ENCODE measurements around the gene NOA1.

Gene NOA1

DNA sequence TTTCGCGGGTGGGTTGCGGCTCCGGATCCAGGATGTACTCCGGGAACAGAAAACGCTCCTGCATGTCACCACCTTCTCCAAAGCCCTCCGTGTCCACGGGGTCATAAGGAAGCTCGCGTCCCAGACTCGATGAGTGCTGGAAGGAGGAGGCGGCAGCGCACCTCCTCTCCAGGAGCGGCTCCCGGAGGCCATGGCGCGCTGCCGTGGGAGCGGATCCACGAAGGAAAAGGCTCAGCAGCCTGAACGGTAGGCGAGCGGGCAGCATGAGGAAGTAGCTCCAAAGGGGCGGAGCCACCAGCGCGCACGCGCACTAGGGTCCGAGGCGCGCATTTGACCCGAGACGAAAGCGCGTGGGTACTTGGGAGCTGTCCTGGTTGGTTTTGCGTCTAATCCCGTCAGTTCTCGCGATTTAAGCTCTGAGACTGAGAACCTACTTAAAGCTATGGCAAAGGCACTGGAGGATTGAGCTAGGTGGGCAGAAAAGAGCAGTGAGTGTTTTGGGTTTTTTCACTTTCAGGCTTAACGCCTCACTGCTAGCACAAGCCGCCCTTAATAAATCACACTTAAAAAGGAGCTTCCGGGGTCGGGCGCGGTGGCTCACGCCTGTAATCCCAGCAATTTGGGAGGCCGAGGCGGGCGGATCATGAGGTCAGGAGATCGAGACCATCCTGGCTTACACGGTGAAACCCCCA, at the start of gene NOA1:
Gene NOA1 (minus strand): TSS at position 286 of the 692 bp plus-strand sequence. CDS start 21 bp downstream, at position 265.
- peak; percentile 96 for DNase-seq

GRCh38 chr4:57023104-57023503, 45.7 kb upstream of the NOA1 start:
- no peak for DNase-seq

GRCh38 chr4:57020467-57021101, 43.2 kb upstream of the NOA1 start:
- no peak for DNase-seq

GRCh38 chr4:57018980-57019379, 41.6 kb upstream of the NOA1 start:
- no peak for DNase-seq

GRCh38 chr4:57013543-57014120, 36.2 kb upstream of the NOA1 start:
- DNase-seq, result no peak

DNA sequence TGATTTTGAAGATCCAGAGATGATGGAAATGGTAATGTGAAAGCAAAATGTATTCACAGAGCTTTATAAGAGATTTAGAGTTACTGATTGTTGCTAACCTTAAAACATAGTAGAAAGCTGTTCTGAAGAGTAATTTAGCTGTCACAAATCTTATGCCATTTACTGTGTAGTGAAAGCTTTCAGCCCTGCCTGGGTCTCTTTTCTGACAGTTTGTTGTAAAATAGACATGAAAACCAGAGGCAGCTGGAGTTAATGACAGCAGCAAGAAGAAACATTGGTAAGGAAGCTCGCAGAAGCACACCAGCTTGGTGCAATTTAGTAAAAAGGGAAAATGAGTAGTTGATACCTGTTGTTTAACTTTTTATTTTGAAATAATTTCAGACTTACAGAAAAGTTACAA, 22.3 kb upstream of the NOA1 start:
- no peak for DNase-seq

- no peak for DNase-seq
Measured at GRCh38 chr4:56995525-56995924, 18.1 kb upstream of the NOA1 start.

GRCh38 chr4:56990109-56990905, 12.9 kb upstream of the NOA1 start:
- DNase-seq, result no peak

GRCh38 chr4:56986952-56987351, 9.5 kb upstream of the NOA1 start:
- DNase-seq, result no peak

DNA sequence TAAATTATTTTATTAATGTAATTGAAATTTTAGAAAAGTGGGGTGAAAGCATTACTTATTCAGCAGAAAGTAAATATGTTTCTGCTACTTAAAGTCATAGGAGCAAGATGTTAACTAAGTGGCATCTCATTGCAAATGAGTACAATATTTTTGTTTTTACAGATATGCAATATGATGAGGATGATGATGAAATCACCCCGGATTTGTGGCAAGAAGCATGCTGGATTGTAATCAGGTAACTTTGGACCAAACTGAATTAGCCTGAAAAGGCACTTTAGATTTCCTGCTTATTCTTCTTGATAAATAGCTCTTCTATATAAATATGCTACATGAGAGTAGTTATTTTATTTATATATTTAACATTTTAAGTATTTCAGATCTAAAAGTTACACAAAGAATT, 8.8 kb upstream of the NOA1 start:
- DNase-seq, result no peak

- DNase-seq, result no peak
Measured at GRCh38 chr4:56981795-56982201, 4.4 kb upstream of the NOA1 start.

GRCh38 chr4:56979421-56980072, 2.1 kb upstream of the NOA1 start:
- DNase-seq, result no peak

DNA sequence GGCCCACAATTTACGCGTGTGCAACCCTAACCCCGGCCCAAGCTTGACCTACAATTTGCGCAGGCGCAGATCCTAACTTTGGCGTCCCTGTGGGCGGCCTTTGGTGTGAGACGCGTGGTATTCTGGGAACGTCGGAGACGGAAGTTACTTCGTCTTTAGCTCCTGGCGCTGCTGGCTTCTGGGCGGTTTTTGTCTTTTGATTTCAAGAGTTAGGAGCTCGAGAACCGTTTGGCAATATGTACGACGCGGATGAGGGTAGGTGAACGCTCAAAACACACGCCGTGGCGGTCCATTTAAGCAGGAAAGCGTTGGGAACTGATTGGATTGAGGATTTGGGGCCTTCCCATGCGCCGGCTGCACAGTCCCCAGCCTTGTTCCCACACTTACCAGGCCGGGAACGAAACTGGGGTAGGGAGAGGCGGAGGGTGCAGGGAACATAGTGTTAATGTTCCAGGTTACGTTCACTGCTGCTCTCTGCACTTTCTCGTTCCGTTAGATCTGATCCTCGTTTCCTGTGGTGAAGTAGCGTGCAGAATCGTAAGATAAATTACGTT, 1.4 kb upstream of the NOA1 start, which contains the start of gene POLR2B:
Gene POLR2B (plus strand): TSS at position 147 of the 554 bp plus-strand sequence. CDS start 90 bp downstream, at position 237.
- DNase-seq, result peak; percentile 88

DNA sequence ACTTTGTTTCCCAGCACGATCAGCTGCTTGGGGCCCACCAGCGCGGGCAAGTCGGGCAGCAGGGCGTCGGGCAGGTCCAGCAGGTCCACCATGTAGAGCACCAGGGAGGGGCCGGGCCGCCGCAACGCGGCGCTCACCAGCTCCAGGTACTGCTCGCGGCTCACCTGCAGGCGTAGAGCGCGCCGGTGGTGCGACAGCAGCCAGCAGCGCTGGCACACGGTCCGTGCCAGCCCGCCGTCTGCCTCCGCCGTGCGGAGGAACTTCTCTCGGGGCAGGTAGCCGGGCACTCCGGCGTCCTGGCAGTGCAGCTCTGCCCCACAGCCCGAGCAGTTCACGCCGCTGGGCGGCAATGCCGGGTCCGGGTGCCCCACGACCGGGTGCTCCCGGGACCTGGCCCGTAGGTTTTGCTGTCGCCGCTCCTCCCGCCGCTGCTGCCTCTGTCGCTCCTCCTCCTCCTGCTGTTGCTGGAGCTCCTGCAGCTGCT, 527 bp downstream of the NOA1 start:
- DNase-seq, result peak; percentile 44

DNA sequence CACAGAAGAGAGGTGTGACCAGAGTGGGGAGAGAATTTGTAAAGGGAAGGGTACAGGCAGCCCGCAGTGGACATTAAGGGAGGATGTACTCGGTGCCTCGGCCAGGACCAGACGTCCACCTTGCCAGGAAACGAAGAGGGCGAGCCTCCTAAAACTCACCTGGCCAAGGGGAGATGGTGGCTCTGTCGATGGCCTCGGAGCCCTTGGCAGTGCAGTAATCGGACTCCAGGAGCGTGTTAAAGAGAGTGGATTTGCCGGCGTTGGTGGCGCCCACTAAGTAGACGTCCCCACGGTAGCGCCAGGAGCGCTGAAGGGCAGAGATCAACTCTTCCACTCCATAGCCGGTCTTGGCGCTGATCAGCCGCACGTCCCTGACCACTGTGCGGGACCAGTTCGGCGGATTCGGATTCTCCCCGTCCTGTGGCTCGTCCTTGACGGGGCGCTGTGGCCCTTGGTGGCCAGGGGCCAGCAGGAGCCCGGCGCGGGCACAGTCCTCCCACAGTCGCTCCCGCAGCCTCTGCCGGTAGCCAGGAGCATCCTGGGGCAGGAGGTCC, 1.0 kb downstream of the NOA1 start:
- no peak for DNase-seq

DNA sequence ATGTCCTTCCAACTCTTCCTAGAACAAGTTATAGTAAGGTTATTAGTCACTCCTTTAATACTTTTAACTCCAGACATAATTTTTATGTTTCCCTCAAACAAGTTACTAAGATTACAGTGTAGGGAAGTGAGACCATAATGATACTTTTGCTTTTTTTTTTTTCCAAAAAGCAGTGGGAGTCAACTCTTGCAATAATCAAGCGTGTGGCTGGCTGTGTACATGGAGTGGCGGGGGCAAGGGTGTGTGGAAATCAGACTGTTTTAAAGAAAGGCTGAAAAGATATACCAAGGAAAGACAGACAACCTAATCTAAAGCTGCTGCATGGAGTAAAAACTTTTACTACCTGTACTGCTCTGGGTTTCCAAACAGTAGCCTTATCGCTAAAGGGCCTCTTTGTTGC, 4.1 kb downstream of the NOA1 start:
- DNase-seq, result no peak

DNA sequence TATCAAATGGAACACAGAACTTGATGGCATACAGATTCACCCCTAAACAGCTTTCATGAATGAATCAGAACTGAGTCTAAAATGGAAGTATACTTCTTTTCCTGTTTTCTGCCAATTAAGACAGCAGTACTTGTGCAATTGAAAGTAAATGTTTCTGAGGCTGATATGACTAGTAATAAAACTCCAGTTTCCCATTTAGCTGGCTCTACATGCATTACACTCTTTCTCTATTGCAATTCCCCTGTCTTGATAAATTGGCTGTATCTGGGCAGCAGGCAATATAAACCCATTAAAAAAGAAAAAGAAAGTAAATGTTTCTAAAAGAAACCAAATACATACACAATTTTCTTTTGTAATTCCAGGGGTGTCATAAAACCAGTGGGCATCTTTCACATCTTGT, 4.6 kb downstream of the NOA1 start:
- no peak for DNase-seq

DNA sequence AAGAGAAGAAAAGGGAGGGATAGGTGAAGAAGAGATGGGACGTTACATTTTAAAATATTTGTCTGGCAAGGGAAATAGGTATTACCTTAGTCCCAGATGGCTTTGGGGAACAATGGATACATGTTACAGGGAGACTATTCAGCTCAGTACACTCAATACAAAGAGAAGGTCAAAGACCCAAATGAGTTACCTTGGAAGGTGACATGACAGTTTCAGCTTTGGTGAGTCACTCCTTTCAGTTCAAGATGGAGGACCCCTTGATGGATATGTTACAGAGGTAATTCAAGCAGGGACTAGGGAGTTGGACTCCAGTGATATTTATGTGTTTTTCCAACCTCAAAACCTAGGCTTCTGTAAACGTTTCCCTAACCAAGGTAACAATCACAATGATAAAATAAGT, 5.0 kb downstream of the NOA1 start:
- DNase-seq, result no peak

- DNase-seq, result no peak
Measured at GRCh38 chr4:56971383-56971782, 6.0 kb downstream of the NOA1 start.

DNA sequence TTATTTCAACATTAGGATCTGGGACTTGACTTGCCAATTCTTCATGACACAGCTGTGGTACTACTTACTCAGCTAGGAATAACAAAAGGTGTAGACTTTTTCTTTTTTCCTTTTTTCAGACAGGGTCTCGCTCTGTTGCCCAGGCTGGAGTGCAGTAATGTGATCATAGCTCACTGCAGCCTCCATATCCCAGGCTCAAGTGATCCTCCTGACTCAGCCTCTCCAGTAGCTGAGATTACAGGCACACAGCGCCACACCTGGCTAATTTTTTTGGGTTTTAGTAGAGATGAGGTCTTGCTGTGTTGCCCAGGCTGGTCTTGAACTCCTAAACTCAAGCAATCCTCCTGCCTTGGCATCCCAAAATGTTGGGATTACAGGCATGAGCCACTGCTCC, 16.3 kb downstream of the NOA1 start:
- DNase-seq, result no peak

DNA sequence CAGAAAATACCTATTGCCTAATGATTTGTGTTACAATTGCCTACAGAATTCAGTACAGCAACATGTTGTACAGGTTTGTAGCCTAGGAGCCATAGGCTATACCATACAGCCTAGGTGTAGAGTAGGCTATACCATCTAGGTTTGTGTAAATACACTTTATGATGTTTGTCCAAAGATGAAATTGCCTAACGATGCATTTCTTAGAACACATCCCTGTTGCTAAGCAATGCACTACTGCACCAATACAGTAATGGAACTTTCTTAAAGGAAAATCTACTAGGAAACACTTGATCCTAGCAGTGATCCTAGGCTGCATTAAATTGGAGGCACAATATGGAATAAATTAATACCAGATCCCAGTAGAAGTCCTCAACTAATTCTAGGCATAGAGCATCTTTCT, 18.3 kb downstream of the NOA1 start:
- DNase-seq, result no peak

- DNase-seq, result peak; percentile 80
Measured at GRCh38 chr4:56958111-56958517, 19.3 kb downstream of the NOA1 start.
